Measurements from ENCODE around the gene VSTM2B. TPM values are rescaled to one million over a fixed set of nuclear protein-coding genes. Genes with fewer than 3 reads are reported as not detected.

The VSTM2B gene
- total RNA-seq, 1 experiment from 2014 or later: 0.31 TPM

- H3K27ac ChIP-seq (ENCODE audit: insufficient read length, low read depth, low read length): no peak overlapping the region
- H3K23me2 ChIP-seq (ENCODE audit: insufficient read length, low read depth, low read length, poor library complexity, severe bottlenecking): no peaks in the 10 kb centered on the region
- no peaks in the 10 kb centered on the region; the same call in 1 of the 2 replicates for H3K4me1 ChIP-seq (ENCODE audit: insufficient read depth, low read length)
- H2BK12ac ChIP-seq (ENCODE audit: insufficient read length, low read depth, low read length): no peak overlapping the region
- no peak overlapping the region for H3K18ac ChIP-seq (ENCODE audit: insufficient read length, low read depth, low read length)
- no CpG with 5 or more reads among the region's 11 CpGs for WGBS (ENCODE audit: extremely low coverage, insufficient read length, low lambda C conversion rate)
- H3K79me2 ChIP-seq (ENCODE audit: insufficient read depth, low read length): no peaks in the 10 kb centered on the region
- no peak overlapping the region for H4K8ac ChIP-seq (replicated peaks; ENCODE audit: insufficient read length, low read depth, low read length)
- no peak overlapping the region for H2BK5ac ChIP-seq (ENCODE audit: insufficient read length, low read length)
- no peak overlapping the region for H3K56ac ChIP-seq (ENCODE audit: insufficient read length, low read depth, low read length)
- Mint-ChIP-seq H3K9me3 (peaks cover 4 to 7% of the 10 kb centered on the region in 2 experiments; a peak in 4 of 5 replicates), H3K4me1 (peaks cover 4 to 12% of the 10 kb centered on the region in 2 experiments), H3K27me3 (ENCODE audit: low read depth) (peaks cover 30% of the 10 kb centered on the region), H3K27ac (no peak overlapping the region), H3K4me3 (no peak overlapping the region), H3K36me3 (ENCODE audit: insufficient read depth in 1 of 3, low read depth in 3 of 3) (peaks cover 0 to 4% (median 2%) of the 10 kb centered on the region in 3 experiments; a peak in 3 of 7 replicates)
- no peak overlapping the region for H2BK20ac ChIP-seq (ENCODE audit: low read depth, low read length, poor library complexity, severe bottlenecking)
- no peak overlapping the region for H3K9ac ChIP-seq (ENCODE audit: extremely low read depth, insufficient read length, low read length)
- no peak overlapping the region for H3K4me2 ChIP-seq (ENCODE audit: insufficient read depth, insufficient read length, low read length)
- peaks cover 6% of the 10 kb centered on the region for H3K9me3 ChIP-seq (ENCODE audit: control insufficient read depth, low read depth, low read length)
- no peak overlapping the region for H2BK120ac ChIP-seq (ENCODE audit: low read depth, low read length, poor library complexity, severe bottlenecking)
- H4K5ac ChIP-seq (ENCODE audit: insufficient read length, low read depth, low read length): no peak overlapping the region
- no peak for DNase-seq
- no peak overlapping the region for H2AK5ac ChIP-seq (ENCODE audit: insufficient read length, low read length)
- no peaks in the 10 kb centered on the region for H3K79me1 ChIP-seq (ENCODE audit: insufficient read depth, low read depth, low read length, poor library complexity, severe bottlenecking)
- H3K23ac ChIP-seq (ENCODE audit: insufficient read length, low read depth, low read length): no peak overlapping the region
- H4K91ac ChIP-seq (ENCODE audit: insufficient read length, low read depth, low read length): no peak overlapping the region
- no peak overlapping the region for H3K14ac ChIP-seq (ENCODE audit: insufficient read depth, low read length)
- TF ChIP-seq CTCF (conservative IDR thresholded peaks at IDR 0.05): no peak
- no peak overlapping the region for H3K4ac ChIP-seq (ENCODE audit: low read depth, low read length)
- H3K27me3 ChIP-seq (ENCODE audit: insufficient read depth, low read length): no peaks in the 10 kb centered on the region
- no peak overlapping the region for H3T11ph ChIP-seq (ENCODE audit: low read length)
- H4K20me1 ChIP-seq (ENCODE audit: control insufficient read depth, insufficient read depth, insufficient read length): no peaks in the 10 kb centered on the region
- no peak overlapping the region for H2BK15ac ChIP-seq (ENCODE audit: low read depth, low read length)
- no peak overlapping the region for H2AFZ ChIP-seq (ENCODE audit: low read length)
These were observed 38.8 kb downstream of the VSTM2B start for GRCh38 chr19:29564574-29565005.
